Lower leg skin (tissue), 3 donors: ENCODE data around the gene ABRACL.
"Not testable (repeated sequence)": the region's sequence is repeated elsewhere in the genome, so short reads cannot be mapped to it uniquely, and the experiment has no call there.

Experiments
- CTCF ChIP-seq, 3 donors: fragments of 450-650 bp; IDR thresholded peaks; one replicate each; pipeline ENCODE4 v1.5.1; 2016; ENCODE audit warnings: antibody characterized with exemption in 3 of 3, mild to moderate bottlenecking in 3 of 3, moderate library complexity in 2 of 3
- POLR2A ChIP-seq, 2 donors: fragments of 450-650 bp; IDR thresholded peaks; one replicate each; pipeline ENCODE4 v1.6.1; 2016 to 2017; ENCODE audit warnings: antibody characterized with exemption in 2 of 2, mild to moderate bottlenecking in 1 of 2, moderate library complexity in 1 of 2

GRCh38 chr6:138993410-138993809 lies 35.1 kb upstream of the ABRACL start:
- not testable (repeated sequence) for TF ChIP-seq CTCF, POLR2A (IDR thresholded peaks at IDR 0.05)
